ENCODE results near the gene CEL.
A peak's percentile ranks its signal among the peaks of the same experiment; 100 is the strongest.

CEL gene

DNA sequence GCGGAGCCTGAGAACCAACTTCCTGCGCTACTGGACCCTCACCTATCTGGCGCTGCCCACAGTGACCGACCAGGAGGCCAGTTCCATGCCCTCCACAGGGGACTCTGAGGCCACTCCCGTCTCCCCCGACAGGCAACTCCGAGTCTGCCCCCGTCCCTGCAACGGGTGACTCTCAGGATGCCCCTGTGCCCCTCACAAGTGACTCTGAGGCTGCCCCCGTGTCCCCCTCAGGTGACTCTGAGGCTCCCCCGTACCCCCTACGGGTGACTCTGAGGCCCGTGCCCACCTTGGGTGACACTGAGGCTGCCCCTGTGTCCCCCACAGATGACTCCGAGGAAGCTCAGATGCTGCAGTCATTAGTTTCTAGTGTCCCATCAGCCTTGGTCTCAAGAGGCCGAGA is 25.1 kb downstream of the CEL start:
- no peaks in the 10 kb centered on the region for H3K36me3 ChIP-seq (ENCODE audit: low read depth)
- no peaks in the 10 kb centered on the region for H3K27me3 ChIP-seq (ENCODE audit: insufficient read depth, poor library complexity, severe bottlenecking)
- no peaks in the 10 kb centered on the region for H3K4me1 ChIP-seq (ENCODE audit: insufficient read depth, poor library complexity, severe bottlenecking)
- DNase-seq (ENCODE audit: low spot score) (peak; percentile 52), ATAC-seq (ENCODE audit: low read depth) (no peak)
- TF ChIP-seq, protein P1, sequence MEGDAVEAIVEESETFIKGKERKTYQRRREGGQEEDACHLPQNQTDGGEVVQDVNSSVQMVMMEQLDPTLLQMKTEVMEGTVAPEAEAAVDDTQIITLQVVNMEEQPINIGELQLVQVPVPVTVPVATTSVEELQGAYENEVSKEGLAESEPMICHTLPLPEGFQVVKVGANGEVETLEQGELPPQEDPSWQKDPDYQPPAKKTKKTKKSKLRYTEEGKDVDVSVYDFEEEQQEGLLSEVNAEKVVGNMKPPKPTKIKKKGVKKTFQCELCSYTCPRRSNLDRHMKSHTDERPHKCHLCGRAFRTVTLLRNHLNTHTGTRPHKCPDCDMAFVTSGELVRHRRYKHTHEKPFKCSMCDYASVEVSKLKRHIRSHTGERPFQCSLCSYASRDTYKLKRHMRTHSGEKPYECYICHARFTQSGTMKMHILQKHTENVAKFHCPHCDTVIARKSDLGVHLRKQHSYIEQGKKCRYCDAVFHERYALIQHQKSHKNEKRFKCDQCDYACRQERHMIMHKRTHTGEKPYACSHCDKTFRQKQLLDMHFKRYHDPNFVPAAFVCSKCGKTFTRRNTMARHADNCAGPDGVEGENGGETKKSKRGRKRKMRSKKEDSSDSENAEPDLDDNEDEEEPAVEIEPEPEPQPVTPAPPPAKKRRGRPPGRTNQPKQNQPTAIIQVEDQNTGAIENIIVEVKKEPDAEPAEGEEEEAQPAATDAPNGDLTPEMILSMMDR (IDR thresholded peaks at IDR 0.05; ENCODE audit: poor library complexity, severe bottlenecking): no peak
- H3K27ac ChIP-seq (ENCODE audit: poor library complexity, severe bottlenecking): no peak overlapping the region
- no peak overlapping the region for H3K4me3 ChIP-seq (ENCODE audit: severe bottlenecking)
- no peaks in the 10 kb centered on the region for H3K9me3 ChIP-seq (ENCODE audit: severe bottlenecking)

GRCh38 chr9:133087429-133088145 is 25.8 kb downstream of the CEL start:
- Histone ChIP-seq H3K4me3 (ENCODE audit: severe bottlenecking) (no peak overlapping the region), H3K9me3 (ENCODE audit: severe bottlenecking) (no peaks in the 10 kb centered on the region), H3K36me3 (ENCODE audit: low read depth) (no peaks in the 10 kb centered on the region), H3K27me3 (ENCODE audit: insufficient read depth, poor library complexity, severe bottlenecking) (no peaks in the 10 kb centered on the region), H3K27ac (ENCODE audit: poor library complexity, severe bottlenecking) (no peak overlapping the region), H3K4me1 (ENCODE audit: insufficient read depth, poor library complexity, severe bottlenecking) (no peaks in the 10 kb centered on the region)
- ATAC-seq (ENCODE audit: low read depth) (no peak), DNase-seq (ENCODE audit: low spot score) (peak; percentile 38)
- TF ChIP-seq, protein P1 (IDR thresholded peaks at IDR 0.05; ENCODE audit: poor library complexity, severe bottlenecking): no peak

GRCh38 chr9:133088146-133088750 is 26.5 kb downstream of the CEL start:
- Histone ChIP-seq H3K4me3 (ENCODE audit: severe bottlenecking) (no peak overlapping the region), H3K9me3 (ENCODE audit: severe bottlenecking) (no peaks in the 10 kb centered on the region), H3K27ac (ENCODE audit: poor library complexity, severe bottlenecking) (no peak overlapping the region), H3K27me3 (ENCODE audit: insufficient read depth, poor library complexity, severe bottlenecking) (no peaks in the 10 kb centered on the region), H3K4me1 (ENCODE audit: insufficient read depth, poor library complexity, severe bottlenecking) (no peaks in the 10 kb centered on the region), H3K36me3 (ENCODE audit: low read depth) (no peaks in the 10 kb centered on the region)
- peak; percentile 32 for DNase-seq (ENCODE audit: low spot score)
- ATAC-seq (ENCODE audit: low read depth): no peak
- TF ChIP-seq, protein P1 (IDR thresholded peaks at IDR 0.05; ENCODE audit: poor library complexity, severe bottlenecking): no peak

DNA sequence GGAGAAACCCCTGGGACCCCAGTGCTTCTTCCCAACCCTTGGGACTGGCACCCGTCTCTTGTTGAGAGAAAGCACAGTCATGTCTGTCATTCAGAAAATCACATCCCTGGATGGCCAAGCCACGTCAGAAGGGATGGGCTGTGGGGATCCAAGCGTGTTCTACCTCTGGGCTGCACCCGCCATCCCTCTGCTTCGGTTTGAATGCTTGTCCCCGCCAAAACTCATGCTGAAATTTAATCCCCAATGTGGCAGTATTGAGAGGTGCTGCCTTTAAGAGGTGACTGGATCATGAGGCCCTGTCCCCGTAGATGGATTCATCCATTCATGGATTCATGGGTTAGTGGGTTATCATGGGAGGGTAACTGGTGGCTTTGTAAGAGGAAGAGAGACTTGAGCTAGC is 27.0 kb downstream of the CEL start:
- Histone ChIP-seq H3K27me3 (ENCODE audit: insufficient read depth, poor library complexity, severe bottlenecking) (no peaks in the 10 kb centered on the region), H3K27ac (ENCODE audit: poor library complexity, severe bottlenecking) (no peak overlapping the region), H3K9me3 (ENCODE audit: severe bottlenecking) (no peaks in the 10 kb centered on the region), H3K36me3 (ENCODE audit: low read depth) (no peaks in the 10 kb centered on the region), H3K4me1 (ENCODE audit: insufficient read depth, poor library complexity, severe bottlenecking) (no peaks in the 10 kb centered on the region), H3K4me3 (ENCODE audit: severe bottlenecking) (no peak overlapping the region)
- no peak for DNase-seq (ENCODE audit: low spot score)
- TF ChIP-seq, protein P1 (IDR thresholded peaks at IDR 0.05; ENCODE audit: poor library complexity, severe bottlenecking): no peak
- no peak for ATAC-seq (ENCODE audit: low read depth)

DNA sequence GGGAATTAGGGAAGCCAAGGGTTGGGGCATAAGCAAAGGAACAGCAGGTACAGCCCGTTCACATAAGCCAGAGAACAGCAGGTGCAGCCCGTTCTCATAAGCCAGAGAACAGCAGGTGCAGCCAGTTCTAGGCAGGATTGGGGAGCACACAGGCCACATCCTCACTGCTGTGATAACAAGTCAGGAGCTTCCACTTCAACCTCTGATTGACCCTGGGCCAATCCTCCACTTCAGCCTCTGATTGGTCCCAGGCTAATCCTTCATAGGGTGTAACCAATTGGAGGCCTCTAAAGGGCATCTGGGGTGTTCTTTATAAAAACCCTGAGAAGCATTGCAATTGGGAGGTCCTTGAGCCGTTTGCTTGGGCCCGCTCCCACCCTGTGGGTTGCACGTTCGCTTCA is 27.5 kb downstream of the CEL start:
- H3K27ac ChIP-seq (ENCODE audit: poor library complexity, severe bottlenecking): no peak overlapping the region
- no peaks in the 10 kb centered on the region for H3K36me3 ChIP-seq (ENCODE audit: low read depth)
- H3K27me3 ChIP-seq (ENCODE audit: insufficient read depth, poor library complexity, severe bottlenecking): no peaks in the 10 kb centered on the region
- no peak for ATAC-seq (ENCODE audit: low read depth)
- TF ChIP-seq, protein P1 (IDR thresholded peaks at IDR 0.05; ENCODE audit: poor library complexity, severe bottlenecking): no peak
- no peaks in the 10 kb centered on the region for H3K9me3 ChIP-seq (ENCODE audit: severe bottlenecking)
- DNase-seq (ENCODE audit: low spot score): no peak
- H3K4me1 ChIP-seq (ENCODE audit: insufficient read depth, poor library complexity, severe bottlenecking): no peaks in the 10 kb centered on the region
- H3K4me3 ChIP-seq (ENCODE audit: severe bottlenecking): no peak overlapping the region
